PFSK-1 (cell line): ENCODE measurements around the gene KDM3B.

ENCODE experiments used
- FOXP2 ChIP-seq: optimal IDR thresholded peaks from 2 replicates; pipeline ENCODE3; 2011; ENCODE audit warnings: borderline replicate concordance, control low read depth, inconsistent platforms; ENCODE audit not compliant: insufficient read depth; ENCODE audit errors: extremely low read length, extremely low read depth
- POLR2AphosphoS5 ChIP-seq: IDR thresholded peaks from 2 replicates; pipeline ENCODE4 v1.6.1; 2012; ENCODE audit warnings: low read depth, mild to moderate bottlenecking, control low read depth, low read length, moderate library complexity
- SIN3A ChIP-seq: IDR thresholded peaks from 2 replicates; pipeline ENCODE4 v1.6.1; 2012; ENCODE audit warnings: mild to moderate bottlenecking, low read length, moderate library complexity, borderline replicate concordance; ENCODE audit not compliant: insufficient read depth
- TAF1 ChIP-seq: IDR thresholded peaks from 2 replicates; pipeline ENCODE4 v1.6.1; 2012; ENCODE audit warnings: low read length, control low read depth, borderline replicate concordance; ENCODE audit not compliant: insufficient read depth
- TF ChIP-seq, protein P1 (sequence below), 2 experiments: IDR thresholded peaks; 2 replicates each; pipeline versions ENCODE4 v1.6.1 to v1.8.0; 2011 to 2012; ENCODE audit warnings: low read depth in 2 of 2, low read length in 2 of 2, control low read depth in 1 of 2, inconsistent platforms in 1 of 2, mild to moderate bottlenecking in 1 of 2, moderate library complexity in 1 of 2; ENCODE audit not compliant: insufficient read depth in 1 of 2

The KDM3B gene

GRCh38 chr5:138444078-138444773 is 91.7 kb downstream of the KDM3B start:
- TF ChIP-seq POLR2AphosphoS5 (no peak), SIN3A (no peak), TAF1 (no peak), FOXP2 (no peak)
- TF ChIP-seq, protein P1, sequence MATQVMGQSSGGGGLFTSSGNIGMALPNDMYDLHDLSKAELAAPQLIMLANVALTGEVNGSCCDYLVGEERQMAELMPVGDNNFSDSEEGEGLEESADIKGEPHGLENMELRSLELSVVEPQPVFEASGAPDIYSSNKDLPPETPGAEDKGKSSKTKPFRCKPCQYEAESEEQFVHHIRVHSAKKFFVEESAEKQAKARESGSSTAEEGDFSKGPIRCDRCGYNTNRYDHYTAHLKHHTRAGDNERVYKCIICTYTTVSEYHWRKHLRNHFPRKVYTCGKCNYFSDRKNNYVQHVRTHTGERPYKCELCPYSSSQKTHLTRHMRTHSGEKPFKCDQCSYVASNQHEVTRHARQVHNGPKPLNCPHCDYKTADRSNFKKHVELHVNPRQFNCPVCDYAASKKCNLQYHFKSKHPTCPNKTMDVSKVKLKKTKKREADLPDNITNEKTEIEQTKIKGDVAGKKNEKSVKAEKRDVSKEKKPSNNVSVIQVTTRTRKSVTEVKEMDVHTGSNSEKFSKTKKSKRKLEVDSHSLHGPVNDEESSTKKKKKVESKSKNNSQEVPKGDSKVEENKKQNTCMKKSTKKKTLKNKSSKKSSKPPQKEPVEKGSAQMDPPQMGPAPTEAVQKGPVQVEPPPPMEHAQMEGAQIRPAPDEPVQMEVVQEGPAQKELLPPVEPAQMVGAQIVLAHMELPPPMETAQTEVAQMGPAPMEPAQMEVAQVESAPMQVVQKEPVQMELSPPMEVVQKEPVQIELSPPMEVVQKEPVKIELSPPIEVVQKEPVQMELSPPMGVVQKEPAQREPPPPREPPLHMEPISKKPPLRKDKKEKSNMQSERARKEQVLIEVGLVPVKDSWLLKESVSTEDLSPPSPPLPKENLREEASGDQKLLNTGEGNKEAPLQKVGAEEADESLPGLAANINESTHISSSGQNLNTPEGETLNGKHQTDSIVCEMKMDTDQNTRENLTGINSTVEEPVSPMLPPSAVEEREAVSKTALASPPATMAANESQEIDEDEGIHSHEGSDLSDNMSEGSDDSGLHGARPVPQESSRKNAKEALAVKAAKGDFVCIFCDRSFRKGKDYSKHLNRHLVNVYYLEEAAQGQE (IDR thresholded peaks at IDR 0.05; ENCODE audit: insufficient read depth in 1 of 2, low read depth in 2 of 2, low read length in 2 of 2), result no peak

- TF ChIP-seq TAF1 (no peak), FOXP2 (no peak), SIN3A (no peak), POLR2AphosphoS5 (no peak)
- TF ChIP-seq, protein P1 (IDR thresholded peaks at IDR 0.05; ENCODE audit: insufficient read depth in 1 of 2, low read depth in 2 of 2, low read length in 2 of 2), result no peak
Measured at GRCh38 chr5:138444774-138445546, 92.5 kb downstream of the KDM3B start.

GRCh38 chr5:138445547-138446271 is 93.2 kb downstream of the KDM3B start:
- TF ChIP-seq, protein P1 (IDR thresholded peaks at IDR 0.05; ENCODE audit: insufficient read depth in 1 of 2, low read depth in 2 of 2, low read length in 2 of 2), result no peak
- TF ChIP-seq SIN3A, result no peak
- TF ChIP-seq FOXP2, result no peak
- TF ChIP-seq TAF1, result no peak
- no peak for TF ChIP-seq POLR2AphosphoS5

DNA sequence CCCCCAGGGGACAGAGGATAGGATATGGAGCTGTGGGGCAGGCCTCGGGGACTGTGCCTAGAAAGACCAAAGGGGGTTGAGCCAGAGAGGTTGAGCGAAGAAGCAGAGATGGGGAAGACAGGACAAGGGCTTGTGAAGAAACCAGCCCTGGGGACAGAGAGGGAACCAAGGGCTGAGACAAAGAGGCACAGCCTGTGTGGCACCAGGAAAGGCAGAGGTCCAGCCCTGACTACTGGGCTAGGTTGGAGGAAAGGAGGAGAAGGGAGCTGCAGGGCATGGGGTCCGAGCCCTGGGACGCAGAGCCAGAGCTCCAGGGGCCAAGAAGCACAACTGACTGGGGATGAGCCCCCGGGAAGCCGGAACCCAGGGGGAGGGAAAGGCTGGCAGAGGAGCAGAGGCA is 95.6 kb downstream of the KDM3B start:
- TF ChIP-seq SIN3A (no peak), TAF1 (no peak), FOXP2 (no peak), POLR2AphosphoS5 (no peak)
- TF ChIP-seq, protein P1 (IDR thresholded peaks at IDR 0.05; ENCODE audit: insufficient read depth in 1 of 2, low read depth in 2 of 2, low read length in 2 of 2), result no peak
